ENCODE measurements around the gene N4BP2L2.

DNA sequence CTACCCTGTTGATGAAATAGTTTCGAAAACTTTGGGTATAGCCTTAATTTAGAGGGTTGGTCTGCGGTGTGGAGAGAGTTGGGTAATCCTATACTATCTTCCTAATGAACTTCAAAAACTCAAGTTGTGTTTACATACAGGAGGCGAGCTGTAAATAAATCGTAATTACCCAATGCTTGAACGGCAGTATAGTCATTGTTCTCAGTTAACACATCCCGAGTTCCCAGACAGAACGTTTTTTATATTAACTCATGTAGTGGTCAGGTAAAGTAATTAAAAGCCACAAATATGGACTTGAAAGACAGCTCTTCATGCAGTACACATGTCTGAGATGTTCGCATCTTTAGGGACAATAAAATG, 49.2 kb upstream of the N4BP2L2 start:
- TF ChIP-seq, protein P1, sequence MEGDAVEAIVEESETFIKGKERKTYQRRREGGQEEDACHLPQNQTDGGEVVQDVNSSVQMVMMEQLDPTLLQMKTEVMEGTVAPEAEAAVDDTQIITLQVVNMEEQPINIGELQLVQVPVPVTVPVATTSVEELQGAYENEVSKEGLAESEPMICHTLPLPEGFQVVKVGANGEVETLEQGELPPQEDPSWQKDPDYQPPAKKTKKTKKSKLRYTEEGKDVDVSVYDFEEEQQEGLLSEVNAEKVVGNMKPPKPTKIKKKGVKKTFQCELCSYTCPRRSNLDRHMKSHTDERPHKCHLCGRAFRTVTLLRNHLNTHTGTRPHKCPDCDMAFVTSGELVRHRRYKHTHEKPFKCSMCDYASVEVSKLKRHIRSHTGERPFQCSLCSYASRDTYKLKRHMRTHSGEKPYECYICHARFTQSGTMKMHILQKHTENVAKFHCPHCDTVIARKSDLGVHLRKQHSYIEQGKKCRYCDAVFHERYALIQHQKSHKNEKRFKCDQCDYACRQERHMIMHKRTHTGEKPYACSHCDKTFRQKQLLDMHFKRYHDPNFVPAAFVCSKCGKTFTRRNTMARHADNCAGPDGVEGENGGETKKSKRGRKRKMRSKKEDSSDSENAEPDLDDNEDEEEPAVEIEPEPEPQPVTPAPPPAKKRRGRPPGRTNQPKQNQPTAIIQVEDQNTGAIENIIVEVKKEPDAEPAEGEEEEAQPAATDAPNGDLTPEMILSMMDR (IDR thresholded peaks at IDR 0.05): no peak
- no peak for TF ChIP-seq POLR2A (IDR thresholded peaks at IDR 0.05)
